CD4-positive, alpha-beta T cell (primary cell): ENCODE results near the gene ARHGEF11. TPM values are rescaled to one million over a fixed set of nuclear protein-coding genes. Genes with fewer than 3 reads are reported as not detected.

ENCODE experiments used
- ATAC-seq: fragments of 200-7000 bp; cut with Tn5 transposase; one replicate; pipeline ENCODE4 v1.10.0; 2022; ENCODE audit warnings: mild to moderate bottlenecking; ENCODE audit not compliant: poor library complexity
- CTCF ChIA-PET: fragments of 350-600 bp; sonication (Branson Sonifier 250); formaldehyde crosslinking; loops from one replicate; lab custom pipeline; 2021; ENCODE audit warnings: antibody characterized with exemption, inconsistent platforms; lab: Charles Lee
- POLR2A ChIA-PET: fragments of 350-600 bp; sonication (Branson Sonifier 250); formaldehyde crosslinking; loops from one replicate; lab custom pipeline; 2021; ENCODE audit warnings: antibody characterized with exemption, inconsistent platforms; lab: Charles Lee
- DNase-seq, 14 experiments: peaks; one replicate each; pipeline ENCODE4 v3.0.0-alpha.2; 2013 to 2020; ENCODE audit warnings: mixed read lengths in 2 of 14
- H3K27ac ChIP-seq, 2 donors: one replicate each; pipeline versions ENCODE4 v1.5.1 to v1.7.0; 2013; ENCODE audit warnings: low read length in 2 of 2, low read depth in 1 of 2, mild to moderate bottlenecking in 1 of 2
- H3K27me3 ChIP-seq, 2 experiments: 1 replicate in 1 of 2; 2 replicates in 1 of 2; pipeline versions ENCODE4 v1.6.1 to v1.7.0; 2013; ENCODE audit warnings: low read length in 2 of 2, control low read depth in 1 of 2, mild to moderate bottlenecking in 1 of 2, moderate library complexity in 1 of 2; ENCODE audit not compliant: insufficient read depth in 2 of 2, control insufficient read depth in 1 of 2
- H3K36me3 ChIP-seq: one replicate; pipeline ENCODE4 v1.6.1; 2013; ENCODE audit warnings: low read length, control low read depth; ENCODE audit not compliant: insufficient read depth
- H3K4me1 ChIP-seq: one replicate; pipeline ENCODE4 v1.6.1; 2013; ENCODE audit warnings: low read length, control low read depth; ENCODE audit not compliant: insufficient read depth
- H3K4me3 ChIP-seq: one replicate; pipeline ENCODE4 v1.5.1; 2013; ENCODE audit warnings: mild to moderate bottlenecking, low read length, moderate library complexity
- H3K9me3 ChIP-seq, 2 experiments: 1 replicate in 1 of 2; 2 replicates in 1 of 2; pipeline versions ENCODE4 v1.6.1 to v1.7.0; 2013; ENCODE audit warnings: low read length in 2 of 2, mild to moderate bottlenecking in 2 of 2, control low read depth in 1 of 2, moderate library complexity in 1 of 2; ENCODE audit not compliant: control insufficient read depth in 1 of 2, insufficient read depth in 1 of 2
- H3K27ac Mint-ChIP-seq: one replicate; pipeline ENCODE4 v1.8.0; 2020; ENCODE audit warnings: mixed read lengths
- H3K27me3 Mint-ChIP-seq: one replicate; pipeline ENCODE4 v1.8.0; 2021; ENCODE audit warnings: mixed read lengths
- H3K36me3 Mint-ChIP-seq: one replicate; pipeline ENCODE4 v1.8.0; 2021; ENCODE audit warnings: low read depth, mixed read lengths
- H3K4me1 Mint-ChIP-seq: one replicate; pipeline ENCODE4 v1.8.0; 2021; ENCODE audit warnings: low read depth, mixed read lengths
- H3K4me3 Mint-ChIP-seq: one replicate; pipeline ENCODE4 v1.8.0; 2020; ENCODE audit warnings: mild to moderate bottlenecking, mixed read lengths
- H3K9me3 Mint-ChIP-seq: one replicate; pipeline ENCODE4 v1.8.0; 2020; ENCODE audit warnings: mixed read lengths
- intact Hi-C, 2 experiments: fragments of 100-400 bp; cut with DNase I in 1 of 2; cut with micrococcal nuclease in 1 of 2; formaldehyde crosslinking; loops; one replicate each; pipeline versions ENCODE4 v1.15.1 to v1.9.0; 2023 to 2025; cut with DNase I, micrococcal nuclease
- total RNA-seq, 174 experiments: library from RNA in 2 of 174; stranded (reverse) in 2 of 174; gene quantifications; one replicate each; pipeline ENCODE4 v1.2.3 and lab custom pipeline; 2021 to 2026
- TF ChIP-seq, protein P1 (sequence below): fragments of 200-600 bp; IDR thresholded peaks from one replicate; pipeline ENCODE4 v1.8.0; 2022; ENCODE audit warnings: antibody characterized with exemption, mild to moderate bottlenecking

ARHGEF11 gene
- total RNA-seq, 2 experiments from 2014 or later, result 13.7 to 13.9 TPM

DNA sequence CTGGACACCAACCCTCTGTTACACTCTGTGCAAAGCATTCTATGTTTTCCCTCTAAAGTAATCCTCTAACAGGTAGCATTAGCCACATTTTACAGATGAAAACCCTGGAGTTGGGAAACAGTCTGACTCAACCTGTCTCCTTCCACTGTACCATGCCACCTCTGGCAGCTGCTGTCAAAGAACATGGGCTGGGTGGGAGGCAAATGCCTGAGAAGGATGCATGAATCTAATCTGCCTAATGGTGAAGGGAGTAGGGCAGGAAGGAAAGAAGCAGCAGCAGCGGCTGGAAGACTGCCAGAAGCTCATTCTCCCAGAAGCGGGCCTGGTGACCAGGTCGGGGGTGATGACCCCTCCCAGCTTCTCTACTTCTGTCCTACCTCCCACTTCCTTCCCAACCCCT is 103.4 kb downstream of the ARHGEF11 start:
- intact Hi-C loops, result no loop called here
- Histone ChIP-seq H3K27me3 (no peaks in the 10 kb centered on the region), H3K27ac (no peak overlapping the region), H3K4me3 (no peak overlapping the region), H3K4me1 (no peaks in the 10 kb centered on the region), H3K9me3 (no peaks in the 10 kb centered on the region), H3K36me3 (peaks cover 59% of the 10 kb centered on the region)
- Mint-ChIP-seq H3K4me3 (no peak overlapping the region), H3K27ac (no peak overlapping the region), H3K36me3 (peaks cover 88% of the 10 kb centered on the region), H3K27me3 (no peaks in the 10 kb centered on the region), H3K4me1 (no peaks in the 10 kb centered on the region), H3K9me3 (no peaks in the 10 kb centered on the region)
- CTCF ChIA-PET, result no interaction called here
- ATAC-seq, result no peak
- TF ChIP-seq, protein P1, sequence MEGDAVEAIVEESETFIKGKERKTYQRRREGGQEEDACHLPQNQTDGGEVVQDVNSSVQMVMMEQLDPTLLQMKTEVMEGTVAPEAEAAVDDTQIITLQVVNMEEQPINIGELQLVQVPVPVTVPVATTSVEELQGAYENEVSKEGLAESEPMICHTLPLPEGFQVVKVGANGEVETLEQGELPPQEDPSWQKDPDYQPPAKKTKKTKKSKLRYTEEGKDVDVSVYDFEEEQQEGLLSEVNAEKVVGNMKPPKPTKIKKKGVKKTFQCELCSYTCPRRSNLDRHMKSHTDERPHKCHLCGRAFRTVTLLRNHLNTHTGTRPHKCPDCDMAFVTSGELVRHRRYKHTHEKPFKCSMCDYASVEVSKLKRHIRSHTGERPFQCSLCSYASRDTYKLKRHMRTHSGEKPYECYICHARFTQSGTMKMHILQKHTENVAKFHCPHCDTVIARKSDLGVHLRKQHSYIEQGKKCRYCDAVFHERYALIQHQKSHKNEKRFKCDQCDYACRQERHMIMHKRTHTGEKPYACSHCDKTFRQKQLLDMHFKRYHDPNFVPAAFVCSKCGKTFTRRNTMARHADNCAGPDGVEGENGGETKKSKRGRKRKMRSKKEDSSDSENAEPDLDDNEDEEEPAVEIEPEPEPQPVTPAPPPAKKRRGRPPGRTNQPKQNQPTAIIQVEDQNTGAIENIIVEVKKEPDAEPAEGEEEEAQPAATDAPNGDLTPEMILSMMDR, result no peak
- DNase-seq, result no peak
- POLR2A ChIA-PET, result no interaction called here

DNA sequence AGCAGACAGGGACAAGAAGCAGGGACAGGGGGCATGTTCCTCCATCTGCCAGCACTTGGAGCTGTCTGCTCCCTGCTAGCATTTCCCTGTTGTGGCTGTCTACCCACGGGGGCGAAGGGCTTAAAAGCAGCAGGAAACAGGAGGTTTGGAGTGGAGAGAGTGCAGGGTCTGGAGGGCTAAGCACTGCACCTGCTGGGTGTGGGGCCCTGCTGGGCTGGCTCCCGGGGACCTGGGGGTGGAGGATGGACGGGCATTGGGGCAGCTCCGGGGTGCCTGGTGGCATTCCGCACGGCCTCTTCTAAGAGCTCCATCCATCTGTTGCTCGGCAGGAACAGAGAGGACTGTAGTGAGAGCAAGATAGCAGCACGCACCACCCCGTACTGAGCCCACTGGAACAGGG is 103.9 kb downstream of the ARHGEF11 start:
- Mint-ChIP-seq H3K4me1 (no peaks in the 10 kb centered on the region), H3K36me3 (peaks cover 88% of the 10 kb centered on the region), H3K27me3 (no peaks in the 10 kb centered on the region), H3K4me3 (no peak overlapping the region), H3K9me3 (no peaks in the 10 kb centered on the region), H3K27ac (no peak overlapping the region)
- intact Hi-C loops, result no loop called here
- TF ChIP-seq, protein P1, result no peak
- Histone ChIP-seq H3K9me3 (no peaks in the 10 kb centered on the region), H3K4me3 (no peak overlapping the region), H3K27ac (no peak overlapping the region), H3K4me1 (no peaks in the 10 kb centered on the region), H3K27me3 (no peaks in the 10 kb centered on the region), H3K36me3 (peaks cover 54% of the 10 kb centered on the region)
- POLR2A ChIA-PET, result no interaction called here
- CTCF ChIA-PET, result no interaction called here
- DNase-seq (no peak), ATAC-seq (no peak)

DNA sequence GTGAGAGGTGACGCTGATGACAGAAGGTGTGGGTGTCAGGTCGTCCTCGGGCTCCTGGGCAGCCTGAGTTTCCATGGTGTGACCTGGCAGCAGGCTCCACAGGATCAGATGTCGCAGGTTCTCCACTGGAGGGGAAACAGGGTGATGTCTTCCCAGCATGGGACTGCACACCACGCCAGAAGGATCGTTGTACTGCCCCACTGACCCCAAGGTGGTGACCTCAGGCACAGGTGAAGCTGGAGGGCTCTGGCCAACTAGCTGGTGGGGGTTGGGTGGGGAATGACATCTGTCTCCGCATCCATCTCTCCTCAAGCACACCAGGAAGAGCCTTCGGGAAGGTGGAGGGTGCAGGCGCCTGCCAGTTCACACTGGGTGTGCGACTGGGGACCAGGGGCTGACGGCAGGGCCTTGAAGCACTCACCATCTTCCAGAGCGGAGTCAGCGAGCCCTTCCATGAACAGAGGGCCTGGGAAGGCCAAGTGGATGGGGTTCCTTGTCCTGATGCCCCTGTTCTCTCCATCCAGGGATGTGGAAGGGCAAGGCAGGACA is 105.7 kb downstream of the ARHGEF11 start:
- H3K36me3 ChIP-seq, result peaks cover 40% of the 10 kb centered on the region
- Mint-ChIP-seq H3K4me1 (no peaks in the 10 kb centered on the region), H3K4me3 (no peak overlapping the region), H3K27ac (no peak overlapping the region), H3K9me3 (no peaks in the 10 kb centered on the region), H3K27me3 (no peaks in the 10 kb centered on the region), H3K36me3 (peaks cover 76% of the 10 kb centered on the region)
- no peak overlapping the region for H3K27ac ChIP-seq
- no peak overlapping the region for H3K4me3 ChIP-seq
- H3K4me1 ChIP-seq, result no peaks in the 10 kb centered on the region
- DNase-seq (no peak), ATAC-seq (no peak)
- CTCF ChIA-PET, result no interaction called here
- no peaks in the 10 kb centered on the region for H3K9me3 ChIP-seq
- TF ChIP-seq, protein P1, result no peak
- H3K27me3 ChIP-seq, result no peaks in the 10 kb centered on the region
- POLR2A ChIA-PET, result no interaction called here
- intact Hi-C loops, result no loop called here
